ENCODE results near the gene CCDC148. TPM values are rescaled to one million over a fixed set of nuclear protein-coding genes. Genes with fewer than 3 reads are reported as not detected.

Gene CCDC148
- polyA plus RNA-seq, 4 donors, result 1.2 to 10.5 (median 8.8) TPM

GRCh38 chr2:158131919-158132566 is 324.5 kb downstream of the CCDC148 start:
- peak in 2 of 4 donors; percentile 49 to 56 for DNase-seq (ENCODE audit: low read depth in 4 of 4, low spot score in 3 of 4)

GRCh38 chr2:158131483-158131912 is 325.1 kb downstream of the CCDC148 start:
- no peak for DNase-seq (ENCODE audit: low read depth in 4 of 4, low spot score in 3 of 4)

- DNase-seq (ENCODE audit: low read depth in 4 of 4, low spot score in 3 of 4), result no peak
Observed at GRCh38 chr2:158130832-158131473, 325.6 kb downstream of the CCDC148 start.

- no peak for DNase-seq (ENCODE audit: low read depth in 4 of 4, low spot score in 3 of 4)
Observed at GRCh38 chr2:158129037-158129436, 327.5 kb downstream of the CCDC148 start.

GRCh38 chr2:158128168-158128973 is 328.2 kb downstream of the CCDC148 start:
- DNase-seq (ENCODE audit: low read depth in 4 of 4, low spot score in 3 of 4), result no peak

GRCh38 chr2:158127380-158127804 is 329.2 kb downstream of the CCDC148 start:
- no peak for DNase-seq (ENCODE audit: low read depth in 4 of 4, low spot score in 3 of 4)

GRCh38 chr2:158125756-158126498 is 330.6 kb downstream of the CCDC148 start:
- DNase-seq (ENCODE audit: low read depth in 4 of 4, low spot score in 3 of 4), result no peak

- DNase-seq (ENCODE audit: low read depth in 4 of 4, low spot score in 3 of 4), result no peak
Observed at GRCh38 chr2:158124896-158125295, 331.7 kb downstream of the CCDC148 start.

Other genes starting within 250 kb of the CCDC148 start
- gene PKP4, start 199 bp upstream of the CCDC148 start, polyA plus RNA-seq (ENCODE audit: insufficient read length in 4 of 4), result 100 to 1,000 TPM in 3 of 4 donors, 10 to 100 TPM in 1; 46.9 to 170 (median 165) TPM